Superior temporal gyrus (tissue), 1 donor: ENCODE data around the gene PRAMEF20.

Experiments
- DNase-seq: peaks from one replicate; pipeline ENCODE4 v3.0.0-alpha.2; 2016; ENCODE audit errors: extremely low spot score

PRAMEF20 gene

GRCh38 chr1:13462682-13463081 lies 52.4 kb downstream of the PRAMEF20 start:
- no peak for DNase-seq

GRCh38 chr1:13465515-13465914 lies 55.3 kb downstream of the PRAMEF20 start:
- no peak for DNase-seq

GRCh38 chr1:13469343-13469742 lies 59.1 kb downstream of the PRAMEF20 start:
- DNase-seq, result peak; percentile 17
